GM12872 (cell line): ENCODE data around the gene NDUFC2.

ENCODE experiments used
- CTCF ChIP-seq: IDR thresholded peaks from 3 replicates; pipeline ENCODE4 v1.5.1; 2011; ENCODE audit warnings: low read depth, mild to moderate bottlenecking, low read length, moderate library complexity; ENCODE audit not compliant: insufficient read depth

NDUFC2 gene

DNA sequence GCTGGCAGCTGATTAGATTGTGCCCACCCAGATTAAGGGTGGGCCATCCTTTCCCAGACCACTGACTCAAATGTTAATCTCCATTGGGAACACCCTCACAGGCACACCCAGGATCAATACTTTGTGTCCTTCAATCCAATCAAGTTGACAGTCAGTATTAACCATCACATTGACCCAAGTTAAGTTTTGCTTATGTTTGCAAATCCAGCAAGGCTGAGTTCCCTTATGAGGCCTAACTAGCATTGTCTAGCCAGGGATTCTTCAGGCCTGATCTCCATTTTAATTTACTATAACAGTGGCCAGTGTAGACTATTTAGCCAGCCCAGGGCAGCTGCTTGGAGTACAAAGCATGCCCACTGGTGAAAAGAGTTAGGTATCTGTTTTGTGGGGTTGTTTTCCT lies 54.3 kb downstream of the NDUFC2 start:
- TF ChIP-seq CTCF, result no peak

GRCh38 chr11:78023426-78023825 lies 56.2 kb downstream of the NDUFC2 start:
- no peak for TF ChIP-seq CTCF

GRCh38 chr11:78022397-78023396 lies 57.0 kb downstream of the NDUFC2 start, which contains the start of gene KCTD14:
Gene KCTD14 (minus strand): TSS chr11:78023276. CDS start chr11:78023249, 27 bp downstream.
- no peak for TF ChIP-seq CTCF

DNA sequence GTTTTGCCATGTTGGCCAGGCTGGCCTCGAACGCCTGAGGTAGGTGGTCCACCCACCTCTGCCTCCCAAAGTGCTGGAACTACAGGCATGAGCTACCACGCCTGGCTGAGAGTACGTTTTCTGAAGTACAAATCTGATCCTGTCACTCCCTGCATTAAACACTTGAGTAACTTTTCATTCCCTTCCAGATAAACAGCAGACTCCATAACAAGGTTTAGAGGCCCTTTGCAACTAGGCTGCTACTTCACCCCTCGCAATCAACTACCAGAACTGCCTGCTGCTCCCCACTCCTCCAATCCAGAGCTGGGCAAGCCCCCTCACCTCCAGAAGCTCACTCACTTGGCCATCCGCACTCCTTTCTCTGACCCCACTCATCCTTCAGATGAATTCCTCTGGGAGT lies 58.1 kb downstream of the NDUFC2 start:
- TF ChIP-seq CTCF, result no peak

DNA sequence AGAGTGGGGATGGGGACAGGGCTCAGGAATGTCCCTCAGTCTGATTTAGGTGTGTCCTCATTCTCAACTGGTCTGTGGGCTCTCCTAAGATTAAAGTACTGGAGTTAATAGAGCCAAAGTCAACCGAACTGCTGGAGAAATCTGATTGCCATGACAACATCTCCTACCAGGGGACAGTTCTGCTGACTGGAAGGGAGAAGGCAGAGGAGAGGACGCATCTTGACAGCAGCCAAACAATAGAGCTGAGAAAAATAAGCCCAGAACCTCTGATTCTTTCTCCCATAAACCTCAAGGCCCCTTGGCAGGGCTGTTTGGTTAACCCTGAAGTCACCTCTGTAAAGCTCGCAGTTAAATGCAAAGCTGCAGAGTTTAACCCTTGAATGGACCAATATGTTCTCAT lies 59.4 kb downstream of the NDUFC2 start:
- TF ChIP-seq CTCF, result no peak

DNA sequence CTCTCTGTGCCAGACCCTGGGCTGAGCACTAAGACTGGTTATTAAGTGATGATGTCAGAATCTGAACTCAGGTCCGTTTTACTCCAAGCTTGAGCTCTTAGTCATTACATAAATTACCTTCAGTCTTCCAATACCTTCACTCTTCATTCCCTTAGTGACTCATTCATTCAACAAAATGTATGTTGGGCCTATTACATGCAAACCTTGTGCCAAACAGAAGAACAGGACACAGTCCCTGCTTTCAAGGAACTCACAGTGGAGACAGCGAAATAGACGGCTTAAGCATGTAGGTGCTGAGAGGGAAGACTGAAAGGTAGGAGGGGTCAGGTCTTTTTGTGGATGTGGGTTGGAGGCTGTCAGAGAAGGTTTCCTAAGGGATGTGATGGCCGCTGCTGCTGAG lies 59.9 kb downstream of the NDUFC2 start:
- no peak for TF ChIP-seq CTCF
